C4-2B (cell line): Measurements from ENCODE around the gene DGKG.

Source experiments
- ZFX ChIP-seq: fragments of 450-650 bp; IDR thresholded peaks from 2 replicates; pipeline ENCODE4 v1.6.1; 2017
- TF ChIP-seq, protein P1 (sequence below): fragments of 450-650 bp; conservative IDR thresholded peaks from 2 replicates; pipeline ENCODE4 v1.5.1; 2017; ENCODE audit warnings: mild to moderate bottlenecking

DNA sequence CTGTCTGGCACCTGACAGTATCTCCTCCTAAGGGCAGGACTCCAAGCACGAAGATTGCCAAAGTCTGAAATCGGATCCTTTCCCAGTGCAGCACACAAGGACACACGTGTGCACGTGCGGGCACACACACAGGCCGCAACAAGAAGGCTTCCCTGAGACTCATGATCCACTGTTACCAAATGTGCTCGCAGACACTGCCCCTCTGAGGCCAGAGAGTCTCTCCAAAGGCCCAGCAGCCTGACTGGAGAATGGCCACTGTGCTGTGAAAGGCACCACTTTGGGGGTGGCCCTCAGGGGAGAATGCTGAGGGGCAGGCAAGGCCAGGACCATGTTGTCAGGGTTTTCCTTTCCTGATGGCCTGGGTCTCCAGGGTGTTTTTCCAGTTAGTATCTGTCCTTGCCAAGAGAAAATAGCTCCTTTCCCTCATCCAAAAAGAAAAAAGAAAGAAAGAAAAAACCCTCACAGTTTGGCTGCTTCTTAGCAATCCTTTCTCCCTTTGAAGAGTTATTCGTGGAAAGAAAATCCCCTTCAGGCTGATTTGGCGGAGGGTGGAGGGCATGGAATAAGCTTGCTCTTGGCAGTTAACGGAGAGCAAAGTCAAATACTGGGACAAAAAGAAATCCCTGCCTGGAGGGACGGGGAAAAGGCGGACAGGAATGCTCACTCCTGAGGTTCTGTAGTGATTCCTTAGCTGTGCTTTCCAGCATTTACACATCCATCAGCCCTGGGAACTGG lies 141.0 kb downstream of the DGKG start:
- TF ChIP-seq, protein P1, sequence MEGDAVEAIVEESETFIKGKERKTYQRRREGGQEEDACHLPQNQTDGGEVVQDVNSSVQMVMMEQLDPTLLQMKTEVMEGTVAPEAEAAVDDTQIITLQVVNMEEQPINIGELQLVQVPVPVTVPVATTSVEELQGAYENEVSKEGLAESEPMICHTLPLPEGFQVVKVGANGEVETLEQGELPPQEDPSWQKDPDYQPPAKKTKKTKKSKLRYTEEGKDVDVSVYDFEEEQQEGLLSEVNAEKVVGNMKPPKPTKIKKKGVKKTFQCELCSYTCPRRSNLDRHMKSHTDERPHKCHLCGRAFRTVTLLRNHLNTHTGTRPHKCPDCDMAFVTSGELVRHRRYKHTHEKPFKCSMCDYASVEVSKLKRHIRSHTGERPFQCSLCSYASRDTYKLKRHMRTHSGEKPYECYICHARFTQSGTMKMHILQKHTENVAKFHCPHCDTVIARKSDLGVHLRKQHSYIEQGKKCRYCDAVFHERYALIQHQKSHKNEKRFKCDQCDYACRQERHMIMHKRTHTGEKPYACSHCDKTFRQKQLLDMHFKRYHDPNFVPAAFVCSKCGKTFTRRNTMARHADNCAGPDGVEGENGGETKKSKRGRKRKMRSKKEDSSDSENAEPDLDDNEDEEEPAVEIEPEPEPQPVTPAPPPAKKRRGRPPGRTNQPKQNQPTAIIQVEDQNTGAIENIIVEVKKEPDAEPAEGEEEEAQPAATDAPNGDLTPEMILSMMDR: peak; percentile 63
- no peak for TF ChIP-seq ZFX
